ENCODE results near the gene DPAGT1.

DNA sequence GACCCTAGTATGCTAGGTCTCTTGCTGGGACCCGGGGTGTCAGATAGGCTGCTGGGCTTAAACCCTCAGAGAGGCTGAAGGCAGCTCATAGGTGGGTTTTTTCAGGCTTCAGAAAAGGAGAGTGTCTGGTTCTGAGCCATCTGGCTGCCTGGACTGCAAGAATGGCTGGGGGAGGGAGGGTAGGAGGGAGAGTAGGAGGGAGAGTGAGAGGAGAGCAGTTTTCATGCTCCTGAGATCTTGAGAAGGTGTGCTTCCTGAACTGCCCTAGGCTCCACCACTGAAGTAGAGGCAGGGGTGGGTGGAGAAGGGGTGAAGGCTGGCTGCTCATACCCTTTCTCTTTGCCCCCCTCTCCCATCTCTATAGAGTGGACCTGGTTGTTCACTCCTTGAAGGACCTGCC, 12.3 kb downstream of the DPAGT1 start:
- TF ChIP-seq POLR2AphosphoS5 (IDR thresholded peaks at IDR 0.05; ENCODE audit: low read depth, low read length) = no peak
- TF ChIP-seq, protein P1, sequence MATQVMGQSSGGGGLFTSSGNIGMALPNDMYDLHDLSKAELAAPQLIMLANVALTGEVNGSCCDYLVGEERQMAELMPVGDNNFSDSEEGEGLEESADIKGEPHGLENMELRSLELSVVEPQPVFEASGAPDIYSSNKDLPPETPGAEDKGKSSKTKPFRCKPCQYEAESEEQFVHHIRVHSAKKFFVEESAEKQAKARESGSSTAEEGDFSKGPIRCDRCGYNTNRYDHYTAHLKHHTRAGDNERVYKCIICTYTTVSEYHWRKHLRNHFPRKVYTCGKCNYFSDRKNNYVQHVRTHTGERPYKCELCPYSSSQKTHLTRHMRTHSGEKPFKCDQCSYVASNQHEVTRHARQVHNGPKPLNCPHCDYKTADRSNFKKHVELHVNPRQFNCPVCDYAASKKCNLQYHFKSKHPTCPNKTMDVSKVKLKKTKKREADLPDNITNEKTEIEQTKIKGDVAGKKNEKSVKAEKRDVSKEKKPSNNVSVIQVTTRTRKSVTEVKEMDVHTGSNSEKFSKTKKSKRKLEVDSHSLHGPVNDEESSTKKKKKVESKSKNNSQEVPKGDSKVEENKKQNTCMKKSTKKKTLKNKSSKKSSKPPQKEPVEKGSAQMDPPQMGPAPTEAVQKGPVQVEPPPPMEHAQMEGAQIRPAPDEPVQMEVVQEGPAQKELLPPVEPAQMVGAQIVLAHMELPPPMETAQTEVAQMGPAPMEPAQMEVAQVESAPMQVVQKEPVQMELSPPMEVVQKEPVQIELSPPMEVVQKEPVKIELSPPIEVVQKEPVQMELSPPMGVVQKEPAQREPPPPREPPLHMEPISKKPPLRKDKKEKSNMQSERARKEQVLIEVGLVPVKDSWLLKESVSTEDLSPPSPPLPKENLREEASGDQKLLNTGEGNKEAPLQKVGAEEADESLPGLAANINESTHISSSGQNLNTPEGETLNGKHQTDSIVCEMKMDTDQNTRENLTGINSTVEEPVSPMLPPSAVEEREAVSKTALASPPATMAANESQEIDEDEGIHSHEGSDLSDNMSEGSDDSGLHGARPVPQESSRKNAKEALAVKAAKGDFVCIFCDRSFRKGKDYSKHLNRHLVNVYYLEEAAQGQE (IDR thresholded peaks at IDR 0.05; ENCODE audit: insufficient read depth in 1 of 2, low read depth in 2 of 2, low read length in 2 of 2) = no peak
- TF ChIP-seq SIN3A (IDR thresholded peaks at IDR 0.05; ENCODE audit: borderline replicate concordance, insufficient read depth, low read length) = no peak
